Kasumi-1 (cell line): ENCODE data around the gene FAM227B.
A peak's percentile ranks its signal among the peaks of the same experiment; 100 is the strongest.
"Not testable (repeated sequence)": the region's sequence is repeated elsewhere in the genome, so short reads cannot be mapped to it uniquely, and the experiment has no call there.

Experiments
- DNase-seq, 2 experiments: peaks; one replicate each; lab custom pipeline; 2025; lab: John Stamatoyannopoulos, UW

FAM227B gene

DNA sequence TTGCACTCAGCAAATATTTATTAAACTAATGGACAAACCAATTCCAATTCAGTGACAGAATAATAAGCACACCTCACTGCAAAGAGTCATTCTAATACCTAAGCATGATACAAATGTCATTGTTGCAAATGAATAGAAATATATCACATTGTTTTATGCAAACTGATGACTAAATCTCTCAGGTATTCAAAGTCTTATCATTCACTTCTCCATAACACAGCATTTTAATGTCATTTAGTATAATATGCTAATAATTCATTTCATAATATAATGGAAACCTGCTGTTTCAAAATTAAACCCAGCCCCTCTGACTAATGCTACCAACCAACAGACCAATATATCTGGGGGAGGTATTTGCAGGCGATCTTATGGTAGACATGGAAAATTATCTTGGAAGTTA is 125.8 kb downstream of the FAM227B start:
- no peak for DNase-seq

DNA sequence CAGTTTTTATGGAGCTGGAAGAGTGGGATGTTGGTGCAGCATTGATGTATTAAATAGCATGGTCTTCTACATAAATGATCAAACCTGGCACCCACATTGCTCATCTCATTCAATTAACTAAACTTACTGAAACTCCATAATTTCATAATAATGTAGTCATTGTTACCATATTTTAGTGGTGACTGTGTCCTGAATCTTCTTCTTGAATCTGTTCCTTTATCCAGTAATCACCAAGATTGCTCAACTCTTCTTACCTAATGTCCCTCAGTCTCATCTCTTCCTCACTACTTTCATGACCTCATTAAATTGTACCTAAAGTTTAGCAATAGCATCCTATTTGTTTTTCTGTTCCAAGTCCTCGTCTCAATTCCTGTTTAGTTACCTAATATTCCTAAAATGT is 127.8 kb downstream of the FAM227B start:
- no peak for DNase-seq

DNA sequence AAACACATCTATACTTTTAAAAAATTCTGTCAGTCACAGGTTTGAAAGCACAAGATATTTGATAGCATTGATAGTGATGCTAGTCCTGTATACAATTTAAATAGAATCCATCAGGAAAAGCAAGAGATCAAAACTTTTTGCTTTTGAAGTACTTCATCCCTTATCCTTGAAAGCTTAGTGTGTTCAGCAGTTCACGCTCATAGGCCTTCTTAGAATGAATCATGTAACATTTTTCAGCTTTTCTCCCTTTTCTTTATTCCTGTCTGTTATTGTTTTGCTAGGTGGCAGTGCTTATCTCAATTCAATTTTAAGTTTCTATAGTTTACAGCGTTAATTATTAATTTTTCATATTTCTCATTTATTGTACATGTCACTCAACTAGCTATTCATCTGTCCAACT is 128.5 kb downstream of the FAM227B start:
- DNase-seq = no peak

DNA sequence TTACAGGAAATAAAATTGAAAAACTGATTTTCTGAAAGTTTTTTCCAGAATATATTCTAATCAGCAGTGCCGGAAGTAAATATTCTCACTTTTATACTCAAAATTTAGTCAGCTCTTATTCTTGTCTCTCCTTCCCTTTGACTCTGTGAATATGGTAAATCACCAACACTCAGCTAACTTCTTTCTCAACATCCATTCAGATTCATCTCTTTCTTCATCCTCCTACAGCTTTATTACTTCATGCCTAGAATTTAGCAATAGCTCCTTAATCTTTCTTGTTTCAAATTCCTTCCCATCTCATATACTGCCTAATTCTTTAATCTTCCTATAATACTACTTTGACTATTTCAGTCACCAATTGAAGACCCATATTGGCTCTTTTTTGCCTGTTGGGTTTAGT is 129.7 kb downstream of the FAM227B start:
- DNase-seq = no peak

DNA sequence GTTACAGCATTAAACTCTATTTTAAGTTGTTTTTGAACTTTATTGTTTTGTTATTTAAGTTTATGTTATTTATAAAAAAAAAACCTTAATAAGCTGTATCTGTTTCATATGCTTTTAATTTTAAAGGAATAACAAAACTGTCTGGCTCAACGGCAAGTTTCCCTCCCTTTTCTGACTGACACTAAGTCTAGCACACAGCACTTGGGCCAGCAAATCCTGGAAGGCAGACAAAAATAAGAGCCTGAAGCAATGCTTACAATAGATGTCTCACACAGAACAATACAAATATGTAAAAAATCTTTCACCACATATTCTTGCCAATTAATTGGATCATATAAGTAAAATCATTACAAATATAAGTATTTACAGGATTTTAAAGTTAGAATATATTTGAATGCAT is 135.2 kb downstream of the FAM227B start:
- not testable (repeated sequence) for DNase-seq

DNA sequence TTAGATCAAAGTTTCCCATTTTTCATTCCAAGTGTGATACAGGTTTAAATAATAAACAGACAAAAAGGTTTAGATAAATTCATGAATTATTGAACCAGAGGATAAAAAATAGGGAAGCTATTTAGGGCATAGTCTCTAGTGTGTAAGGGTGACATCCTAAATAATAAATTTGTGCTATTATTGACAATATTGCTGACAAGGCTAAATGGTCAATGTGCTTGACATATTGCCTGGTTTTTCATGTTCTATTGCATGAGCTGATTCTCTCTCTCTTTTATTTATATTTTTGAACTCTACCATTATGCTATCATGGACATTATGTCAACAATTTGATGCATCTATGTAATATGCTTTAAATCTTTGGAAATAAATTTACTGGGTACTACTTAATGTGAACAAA is 141.6 kb downstream of the FAM227B start:
- not testable (repeated sequence) for DNase-seq

DNA sequence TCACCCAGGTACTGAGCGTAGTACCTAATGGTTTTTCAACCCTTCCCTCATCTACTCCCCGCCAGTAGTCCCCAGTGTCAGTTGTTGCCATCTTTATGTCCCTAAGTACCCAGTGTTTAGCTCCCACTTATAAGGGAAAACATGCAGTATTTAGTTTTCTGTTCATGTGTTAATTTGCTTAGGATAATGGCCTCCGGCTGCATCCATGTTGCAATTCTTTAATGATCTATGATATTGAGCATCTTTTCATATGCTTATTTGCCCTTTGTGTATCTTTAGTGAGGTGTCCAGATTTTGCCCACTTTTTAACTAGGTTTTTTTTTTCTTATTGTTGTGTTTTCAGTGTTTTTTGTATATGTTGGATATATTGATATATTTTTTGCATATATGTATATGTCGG is 142.6 kb downstream of the FAM227B start:
- DNase-seq = not testable (repeated sequence)

DNA sequence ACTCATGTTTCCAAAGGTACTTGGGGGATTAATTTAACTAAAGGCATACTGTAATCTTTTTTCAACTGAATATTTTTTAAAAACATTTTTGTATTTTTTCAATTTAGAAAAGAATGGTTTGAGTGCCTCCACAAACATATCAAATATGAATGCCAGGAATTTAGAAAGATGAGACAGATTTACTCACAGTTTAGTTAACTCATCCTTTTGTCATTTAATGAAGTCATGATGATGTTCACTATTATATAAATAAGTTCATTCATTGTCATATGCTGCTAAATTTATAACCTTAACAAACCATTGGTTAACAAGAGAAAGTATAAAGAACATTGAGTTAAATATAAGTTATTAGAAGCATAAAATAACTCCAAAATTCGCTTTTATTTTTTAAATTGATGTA is 147.6 kb downstream of the FAM227B start:
- DNase-seq = no peak

DNA sequence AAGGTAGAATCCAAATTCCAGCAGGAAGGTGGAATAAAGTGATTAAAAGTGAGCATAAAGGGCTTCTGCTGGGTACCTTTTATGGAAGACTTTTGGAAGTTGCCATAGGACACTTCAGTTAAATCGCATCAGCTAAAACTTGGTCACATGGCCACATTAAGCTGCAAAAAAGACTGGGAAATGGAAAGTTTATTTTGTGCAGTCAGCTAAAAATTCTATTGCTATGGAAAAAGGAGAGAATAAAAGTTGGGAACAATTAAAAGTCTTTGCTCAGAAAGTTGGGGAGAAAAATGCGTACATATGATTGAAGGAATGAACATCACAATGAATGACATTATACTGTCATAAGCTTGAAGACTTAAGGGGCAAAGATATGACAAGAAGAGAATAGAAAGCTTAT is 148.3 kb downstream of the FAM227B start:
- no peak for DNase-seq

DNA sequence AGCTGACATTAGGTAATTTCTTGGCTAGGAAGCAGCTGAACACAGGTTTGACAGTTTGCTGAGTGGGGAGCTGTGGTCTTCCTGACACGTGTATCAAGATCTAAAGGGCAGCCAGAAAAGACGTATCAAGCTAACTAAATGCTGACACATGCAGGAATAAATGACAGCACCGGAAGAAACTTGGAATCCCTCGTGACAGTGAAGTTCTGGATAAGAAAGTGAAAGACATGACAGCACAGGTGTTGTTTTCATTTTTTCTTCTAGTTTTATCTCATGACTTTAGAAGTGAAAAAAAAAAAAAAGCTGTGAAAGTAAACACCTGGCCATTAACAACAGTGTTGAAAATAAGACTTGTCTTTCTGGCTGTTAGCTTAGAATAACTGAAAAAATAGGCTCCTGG is 148.9 kb downstream of the FAM227B start:
- DNase-seq = no peak

DNA sequence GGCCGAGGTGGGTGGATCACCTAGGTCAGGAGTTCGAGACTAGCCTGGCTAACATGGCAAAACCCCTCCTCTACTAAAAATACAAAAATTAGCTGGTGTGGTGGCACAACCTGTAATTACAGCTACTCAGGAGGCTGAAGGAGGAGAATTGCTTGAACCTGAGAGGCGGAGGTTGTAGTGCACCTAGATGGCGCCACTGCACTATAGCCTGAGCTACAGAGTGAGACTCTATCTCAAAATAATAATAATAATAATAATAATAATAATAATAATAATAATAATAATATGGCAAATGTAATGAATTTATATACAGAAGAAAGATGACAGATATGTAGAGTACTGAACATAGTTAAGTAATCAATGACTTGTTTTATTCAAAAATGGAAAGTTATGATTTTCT is 149.4 kb downstream of the FAM227B start:
- peak in 1 of 2 experiments; percentile 36 for DNase-seq

DNA sequence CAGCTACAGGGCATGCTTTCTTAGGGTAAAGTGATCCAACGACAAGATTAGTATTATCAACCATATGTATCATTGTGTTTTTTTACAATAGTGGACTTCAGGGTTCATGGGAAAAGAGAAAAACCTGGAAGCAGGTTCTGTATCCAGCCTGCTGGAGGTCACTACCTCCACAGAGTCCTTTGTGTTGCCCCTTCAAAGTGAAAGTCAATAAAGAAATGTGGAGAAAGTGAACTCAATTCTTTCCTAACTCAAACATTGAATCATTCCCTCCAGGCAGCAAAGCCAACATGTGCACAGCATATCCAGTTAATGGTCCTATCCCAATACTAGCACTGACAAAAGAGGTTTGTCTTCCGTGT is 152.2 kb downstream of the FAM227B start:
- no peak for DNase-seq

DNA sequence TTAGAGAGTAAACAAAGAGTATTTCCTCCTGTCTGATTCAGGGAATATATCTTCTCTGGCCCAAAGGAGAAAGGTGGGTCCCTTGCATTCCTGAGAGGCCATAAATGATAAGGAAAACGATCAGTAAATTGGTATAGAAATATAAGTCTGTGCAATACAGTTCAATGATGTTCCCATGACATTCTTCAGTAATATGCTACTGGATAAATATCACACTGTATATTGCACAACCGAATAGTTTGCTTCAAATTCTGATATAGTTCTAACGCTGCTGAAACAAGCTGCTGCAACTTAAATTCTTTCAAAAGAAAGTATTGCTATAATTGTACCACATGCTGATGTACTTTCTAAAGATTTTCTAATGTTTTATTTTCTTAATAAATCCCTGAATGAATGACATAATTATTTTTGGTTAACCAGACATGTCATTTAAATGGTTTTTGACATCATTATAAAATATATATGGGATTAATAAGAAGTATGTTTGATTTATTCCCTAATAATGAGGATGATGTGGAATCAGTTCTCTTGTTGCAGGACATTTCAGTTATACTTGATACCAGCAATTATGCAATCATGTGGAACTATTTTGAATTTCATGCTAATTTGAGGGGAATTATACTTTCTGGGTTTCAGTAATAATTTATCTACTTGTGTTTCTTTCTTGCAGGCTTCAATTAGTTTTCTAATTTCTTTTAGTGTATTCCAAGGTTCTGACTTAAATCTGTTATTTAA is 152.7 kb downstream of the FAM227B start:
- DNase-seq = no peak

DNA sequence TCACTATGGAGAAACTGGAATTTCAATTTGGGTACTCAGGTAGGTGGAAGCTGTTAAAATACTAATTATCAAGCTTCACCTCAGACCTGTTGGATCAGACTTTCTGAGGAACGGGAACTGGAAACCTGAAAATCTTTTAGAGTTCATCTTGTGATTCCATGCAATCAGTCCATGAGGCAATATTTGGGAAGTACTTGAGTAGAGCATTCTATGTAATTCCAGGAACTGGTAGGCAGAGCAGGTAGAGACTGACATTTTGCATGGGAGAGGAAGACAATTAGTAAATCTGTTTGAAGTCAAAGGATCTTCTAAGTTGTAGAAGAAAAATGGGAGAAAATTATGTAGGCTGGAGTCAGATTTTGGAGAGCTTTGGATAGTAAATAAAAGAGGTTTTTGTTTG is 154.5 kb downstream of the FAM227B start:
- DNase-seq = no peak

DNA sequence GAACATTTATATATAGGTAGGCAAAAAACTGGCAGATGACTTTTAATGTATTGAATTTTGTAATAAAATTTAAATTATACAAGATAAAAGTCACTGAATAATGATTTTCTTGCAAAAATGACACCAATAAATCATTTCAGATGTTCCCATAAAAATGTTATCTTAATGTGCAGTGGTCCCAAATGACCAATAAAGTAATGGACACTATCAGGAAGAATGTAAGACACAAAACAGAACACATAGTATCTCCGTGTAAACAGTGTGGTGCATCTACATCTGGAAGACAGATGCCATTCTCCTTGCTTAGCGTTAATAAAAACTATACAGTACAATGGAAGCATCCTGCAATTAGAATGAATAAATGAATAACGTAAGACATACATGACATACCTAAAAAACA is 156.1 kb downstream of the FAM227B start:
- no peak for DNase-seq

DNA sequence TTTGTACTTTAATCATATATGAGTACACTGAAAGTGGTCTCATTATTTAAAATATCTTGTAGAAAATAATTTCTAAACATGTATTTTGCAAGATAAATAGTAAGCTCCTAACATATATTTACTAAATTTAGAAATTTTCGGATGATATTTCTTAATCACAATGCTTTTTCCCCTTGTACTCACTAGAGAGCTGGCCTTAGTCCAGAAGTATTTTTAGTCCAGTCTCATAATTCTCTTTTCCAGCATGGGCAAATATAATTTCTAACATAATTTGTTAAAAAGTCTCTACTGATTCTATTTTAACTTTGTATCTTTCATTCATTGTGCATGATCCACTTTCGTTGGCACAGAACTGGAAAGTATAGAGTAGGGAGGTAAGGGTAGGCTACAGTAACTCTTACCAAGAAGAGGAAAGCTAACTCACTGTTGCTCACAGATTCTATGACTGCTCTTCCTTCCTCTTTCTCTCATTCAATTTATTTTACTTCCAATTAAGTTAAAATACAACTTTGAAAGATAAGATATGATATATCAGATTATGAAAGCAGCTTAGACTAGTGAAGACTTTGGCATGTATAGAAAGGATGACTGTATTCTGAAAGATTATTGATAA is 158.3 kb downstream of the FAM227B start:
- DNase-seq = peak; percentile 63 to 65

DNA sequence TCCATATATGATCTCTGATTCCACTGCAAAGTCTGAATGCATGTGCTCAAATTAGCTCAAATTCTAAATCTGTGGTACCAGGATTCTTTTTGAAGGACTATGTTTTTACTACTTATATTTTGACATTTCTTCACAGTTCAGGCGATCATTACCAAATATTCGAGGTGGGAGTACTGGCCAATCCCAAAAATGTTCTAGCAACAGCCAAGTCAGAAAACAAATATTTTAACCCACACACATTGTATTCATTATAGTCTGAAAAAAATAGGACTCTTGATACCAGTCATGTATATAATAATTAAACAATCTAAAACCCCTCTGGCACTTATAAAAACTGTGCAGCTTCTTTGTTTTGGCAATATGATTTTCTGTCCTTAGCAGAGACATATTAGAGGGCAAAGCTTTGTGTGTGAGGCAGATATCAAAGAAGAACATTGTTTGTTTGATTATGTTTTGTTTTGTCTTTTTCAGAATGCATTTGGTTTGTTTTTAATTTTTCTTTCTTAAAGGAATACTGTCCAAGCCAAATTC is 160.1 kb downstream of the FAM227B start:
- DNase-seq = no peak

DNA sequence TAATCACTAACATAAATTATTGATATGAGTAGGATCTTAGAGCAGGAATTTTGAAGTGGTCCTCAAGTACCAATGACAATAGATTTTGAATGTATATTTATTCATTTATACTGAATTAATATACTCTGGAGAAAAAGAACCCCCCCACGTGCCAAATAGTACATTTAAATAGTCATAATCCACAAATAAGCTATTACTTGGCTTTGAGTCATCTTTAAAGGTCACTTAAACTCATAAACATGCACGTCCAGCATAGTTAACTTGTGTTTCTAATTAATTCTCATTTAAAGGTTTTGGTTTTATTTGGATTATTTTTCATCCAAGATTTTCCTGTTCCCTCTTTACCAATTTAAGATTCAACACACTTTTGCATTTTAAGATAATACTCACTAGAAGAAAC is 162.5 kb downstream of the FAM227B start:
- DNase-seq = no peak

DNA sequence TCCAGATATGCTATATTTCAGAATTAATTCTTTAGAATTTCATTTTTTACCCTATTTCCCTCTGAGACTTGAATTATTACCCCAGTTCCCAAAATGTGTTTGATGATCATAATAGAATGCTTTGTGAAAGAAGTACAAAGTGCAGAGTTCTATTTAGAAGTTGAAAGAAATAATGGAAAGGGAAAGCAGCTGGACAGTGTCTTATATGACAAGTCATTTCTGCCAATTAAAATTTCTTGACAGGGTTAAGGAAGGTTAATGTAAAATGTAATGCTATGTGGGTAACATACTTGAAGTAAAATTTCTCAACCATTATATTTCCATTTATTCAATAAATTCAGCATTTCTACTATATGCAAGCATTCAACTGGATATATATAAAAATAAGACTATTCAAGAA is 164.5 kb downstream of the FAM227B start:
- no peak for DNase-seq

DNA sequence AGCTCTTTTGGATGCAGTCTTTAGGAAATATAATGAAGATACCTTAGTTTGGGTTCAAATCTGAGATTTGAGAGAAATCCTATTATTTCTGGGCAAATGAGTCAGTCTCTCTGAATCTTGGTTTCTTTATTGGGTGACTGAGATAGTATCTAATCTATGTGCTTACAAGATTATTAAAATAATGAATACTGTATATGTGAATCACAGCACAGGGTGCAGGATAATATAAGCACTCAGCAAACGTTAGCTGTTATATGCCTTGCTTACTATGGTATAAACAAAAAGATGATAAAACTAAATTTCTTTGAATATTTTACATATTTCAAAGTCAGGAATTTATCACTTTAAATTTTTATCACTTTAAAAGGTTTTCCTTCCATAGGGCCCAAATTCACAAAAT is 168.0 kb downstream of the FAM227B start:
- no peak for DNase-seq

DNA sequence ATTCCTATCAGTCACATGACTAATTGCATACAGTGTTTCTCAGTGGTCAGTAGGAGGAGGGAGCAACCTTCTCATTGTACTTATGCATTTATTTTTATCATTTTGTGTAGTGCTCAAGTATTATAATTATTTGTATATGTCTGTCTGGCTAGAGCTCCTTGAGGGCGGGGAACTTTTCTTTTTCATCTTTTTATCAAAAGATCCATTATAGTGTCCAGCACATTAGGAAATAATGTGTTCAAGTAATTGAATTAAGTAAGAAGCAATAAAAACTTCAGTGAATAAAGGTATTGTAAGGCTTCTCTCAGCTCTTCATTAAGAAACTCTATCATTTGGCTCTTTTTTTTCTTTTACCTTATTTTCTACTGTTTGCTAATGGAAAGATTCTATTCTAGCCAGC is 178.8 kb downstream of the FAM227B start:
- DNase-seq = no peak

DNA sequence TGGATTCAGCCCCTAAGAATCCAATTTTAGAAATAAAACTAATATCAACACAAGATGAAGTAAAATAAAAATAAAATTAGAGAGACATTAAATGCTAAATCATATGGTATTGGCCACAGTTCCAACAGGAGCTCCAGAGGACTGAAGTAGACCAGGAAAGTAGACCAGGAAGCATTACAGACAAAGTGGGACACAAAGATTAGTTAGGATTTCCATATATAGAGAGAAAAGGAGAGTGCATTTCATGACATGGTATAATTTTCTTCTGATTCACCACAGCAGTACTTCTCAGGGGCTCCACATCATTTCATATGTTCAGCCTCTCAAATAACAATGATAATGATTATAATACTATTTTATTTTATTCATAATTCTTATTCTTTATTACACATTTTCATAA is 179.3 kb downstream of the FAM227B start:
- no peak for DNase-seq

DNA sequence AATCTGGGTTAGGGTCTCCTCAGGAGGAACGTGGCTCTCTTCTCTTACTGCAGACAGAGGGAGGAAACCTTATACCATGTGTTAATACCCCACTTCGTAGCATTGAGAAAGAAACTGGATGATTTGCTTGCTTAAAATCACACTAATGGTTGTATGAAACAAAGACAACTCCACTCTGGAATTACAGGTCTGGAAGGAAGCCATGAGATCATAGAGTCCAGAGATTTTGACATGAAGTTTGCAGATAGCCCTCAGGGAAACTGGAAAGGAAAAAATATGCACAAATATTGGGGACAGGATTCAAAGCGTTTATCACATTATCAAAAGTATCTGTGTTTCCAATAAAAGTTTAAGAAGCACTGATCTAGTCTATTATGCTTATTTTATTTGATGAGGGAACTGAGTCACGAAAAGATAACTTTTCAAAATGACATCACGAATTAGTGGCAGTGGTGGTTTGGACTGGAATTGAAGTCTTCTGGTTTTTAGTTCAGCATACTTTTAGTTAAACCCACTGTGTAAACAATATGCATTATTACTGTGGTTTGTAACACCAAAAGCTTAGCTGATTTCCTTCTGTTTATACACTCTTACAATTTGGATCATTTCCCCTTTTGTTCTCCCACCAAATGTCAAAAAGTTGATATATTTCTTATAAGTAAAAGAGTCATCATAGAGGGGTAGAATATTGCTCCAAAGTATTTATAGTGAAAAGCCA is 180.8 kb downstream of the FAM227B start:
- peak in 1 of 2 experiments; percentile 52 for DNase-seq
